Measurements from ENCODE around the gene GMDS.

GRCh38 chr6:1747531-1747930, 497.9 kb downstream of the GMDS start:
- TF ChIP-seq CTCF (IDR thresholded peaks at IDR 0.05) (no peak), POLR2A (IDR thresholded peaks at IDR 0.05) (no peak)

Measured in heart left ventricle (tissue), 13 donors.